Caco-2 (cell line): ENCODE measurements around the gene EPHB1. TPM values are rescaled to one million over a fixed set of nuclear protein-coding genes. Genes with fewer than 3 reads are reported as not detected.
"Not testable (repeated sequence)": the region's sequence is repeated elsewhere in the genome, so short reads cannot be mapped to it uniquely, and the experiment has no call there.

ENCODE experiments used
- BruUV-seq: library from RNA; stranded (reverse); fragments of 400-500 nt; replicated peaks from 2 replicates; lab custom pipeline; 2021; lab: Mats Ljungman, UMichigan
- CTCF ChIA-PET: fragments of 300-600 bp; sonication (Branson Sonifier 250); formaldehyde crosslinking; loops from one replicate; lab custom pipeline; 2022; ENCODE audit warnings: antibody characterized with exemption; lab: Charles Lee
- POLR2A ChIA-PET: fragments of 300-600 bp; sonication (Branson Sonifier 250); formaldehyde crosslinking; loops from one replicate; lab custom pipeline; 2022; ENCODE audit warnings: antibody characterized with exemption; lab: Charles Lee
- DNase-seq, 2 experiments: peaks; one replicate each; pipeline versions ENCODE4 v3.0.0 to v3.0.0-alpha.2; 2020 to 2022
- H3K27me3 ChIP-seq: replicated peaks from 2 replicates; pipeline ENCODE4 v1.6.0; 2011; ENCODE audit warnings: low read length; ENCODE audit not compliant: control insufficient read depth, insufficient read depth
- H3K36me3 ChIP-seq: 2 replicates; pipeline ENCODE4 v1.5.1; 2011; ENCODE audit warnings: low read length; ENCODE audit not compliant: control insufficient read depth, insufficient read depth
- H3K4me1 ChIP-seq: fragments of 250-450 bp; sonication (Bioruptor Pico); 2 replicates; pipeline ENCODE4 v1.5.1; 2020; ENCODE audit warnings: mild to moderate bottlenecking
- H3K4me3 ChIP-seq: 2 replicates; pipeline ENCODE4 v1.5.1; 2011; ENCODE audit warnings: low read depth, mild to moderate bottlenecking, control low read depth, low read length
- H3K9me3 ChIP-seq: fragments of 250-450 bp; sonication (Bioruptor Pico); 2 replicates; pipeline ENCODE4 v1.5.1; 2020; ENCODE audit warnings: mild to moderate bottlenecking, moderate library complexity
- H3K27ac Mint-ChIP-seq: one replicate; pipeline ENCODE4 v1.8.0; 2022; ENCODE audit warnings: mixed read lengths; ENCODE audit not compliant: unreplicated experiment
- H3K27me3 Mint-ChIP-seq: one replicate; pipeline ENCODE4 v1.8.0; 2022; ENCODE audit warnings: mixed read lengths; ENCODE audit not compliant: insufficient read depth, unreplicated experiment
- H3K36me3 Mint-ChIP-seq: one replicate; pipeline ENCODE4 v1.8.0; 2022; ENCODE audit warnings: mild to moderate bottlenecking, mixed read lengths; ENCODE audit not compliant: insufficient read depth, unreplicated experiment
- H3K4me1 Mint-ChIP-seq: one replicate; pipeline ENCODE4 v1.8.0; 2022; ENCODE audit warnings: low read depth, mixed read lengths; ENCODE audit not compliant: unreplicated experiment
- H3K4me3 Mint-ChIP-seq: one replicate; pipeline ENCODE4 v1.8.0; 2022; ENCODE audit warnings: mild to moderate bottlenecking, moderate library complexity, mixed read lengths; ENCODE audit not compliant: unreplicated experiment
- H3K9me3 Mint-ChIP-seq: one replicate; pipeline ENCODE4 v1.8.0; 2022; ENCODE audit warnings: mixed read lengths; ENCODE audit not compliant: unreplicated experiment
- CTCF ChIP-seq, 2 experiments: fragments of 200-600 bp in 1 of 2; IDR thresholded peaks; 1 replicate in 1 of 2; 2 replicates in 1 of 2; pipeline versions ENCODE4 v1.5.1 to v1.8.0; 2011 to 2022; ENCODE audit warnings: antibody characterized with exemption in 1 of 2, control low read depth in 1 of 2, inconsistent platforms in 1 of 2, low read depth in 1 of 2, low read length in 1 of 2, mild to moderate bottlenecking in 1 of 2, moderate library complexity in 1 of 2; ENCODE audit not compliant: insufficient read depth in 1 of 2, severe bottlenecking in 1 of 2, unreplicated experiment in 1 of 2
- intact Hi-C: fragments of 100-400 bp; cut with micrococcal nuclease; formaldehyde crosslinking; loops from one replicate; pipeline ENCODE4 v1.10.0; 2022; ENCODE audit not compliant: unreplicated experiment
- total RNA-seq: library from RNA; stranded (reverse); gene quantifications from 2 replicates; pipeline ENCODE4 v1.2.3, GENCODE V29; 2022

The EPHB1 gene
- total RNA-seq, 1 experiment from 2014 or later: 2.3 TPM

GRCh38 chr3:134998855-134999254, 203.8 kb downstream of the EPHB1 start:
- H3K27me3 Mint-ChIP-seq: peaks cover 24% of the 10 kb centered on the region

GRCh38 chr3:135000465-135000864, 205.4 kb downstream of the EPHB1 start:
- ChIA-PET CTCF (no interaction called here), POLR2A (no interaction called here)
- Mint-ChIP-seq H3K9me3 (no peaks in the 10 kb centered on the region), H3K27ac (no peak overlapping the region), H3K4me3 (no peak overlapping the region), H3K27me3 (peaks cover 24% of the 10 kb centered on the region), H3K36me3 (no peaks in the 10 kb centered on the region), H3K4me1 (no peaks in the 10 kb centered on the region)
- intact Hi-C loops: no loop called here
- BruUV-seq: no TSS peak
- no peak for TF ChIP-seq CTCF (IDR thresholded peaks at IDR 0.05; ENCODE audit: insufficient read depth in 1 of 2, low read depth in 1 of 2, low read length in 1 of 2, severe bottlenecking in 1 of 2, unreplicated experiment in 1 of 2)
- no peak overlapping the region for H3K4me3 ChIP-seq
- H3K4me1 ChIP-seq: no peaks in the 10 kb centered on the region
- H3K27me3 ChIP-seq: no peaks in the 10 kb centered on the region
- no peaks in the 10 kb centered on the region for H3K9me3 ChIP-seq
- DNase-seq: no peak
- no peaks in the 10 kb centered on the region for H3K36me3 ChIP-seq

More at GRCh38 chr3:134998855-134999254, 203.8 kb downstream of the EPHB1 start:
- CTCF ChIA-PET: no interaction called here
- DNase-seq: no peak
- no peaks in the 10 kb centered on the region for H3K36me3 ChIP-seq
- no peak for TF ChIP-seq CTCF (IDR thresholded peaks at IDR 0.05; ENCODE audit: insufficient read depth in 1 of 2, low read depth in 1 of 2, low read length in 1 of 2, severe bottlenecking in 1 of 2, unreplicated experiment in 1 of 2)
- no peaks in the 10 kb centered on the region for H3K9me3 ChIP-seq
- no peaks in the 10 kb centered on the region for H3K9me3 Mint-ChIP-seq
- POLR2A ChIA-PET: no interaction called here
- H3K27me3 ChIP-seq: no peaks in the 10 kb centered on the region
- no peaks in the 10 kb centered on the region for H3K4me1 ChIP-seq
- H3K27ac Mint-ChIP-seq: no peak overlapping the region
- BruUV-seq: no TSS peak
- no peak overlapping the region for H3K4me3 ChIP-seq
- no peaks in the 10 kb centered on the region for H3K36me3 Mint-ChIP-seq
- no peaks in the 10 kb centered on the region for H3K4me1 Mint-ChIP-seq
- no peak overlapping the region for H3K4me3 Mint-ChIP-seq
- intact Hi-C loops: no loop called here

GRCh38 chr3:135005616-135006015, 210.6 kb downstream of the EPHB1 start:
- H3K36me3 ChIP-seq, BruUV-seq, H3K27ac Mint-ChIP-seq, H3K9me3 ChIP-seq, POLR2A ChIA-PET, H3K36me3 Mint-ChIP-seq, DNase-seq, intact Hi-C loops, H3K4me3 ChIP-seq, H3K9me3 Mint-ChIP-seq, H3K4me1 Mint-ChIP-seq, H3K4me1 ChIP-seq, H3K27me3 ChIP-seq, CTCF ChIA-PET, H3K4me3 Mint-ChIP-seq: not testable (repeated sequence)
- H3K27me3 Mint-ChIP-seq: peaks cover 11% of the 10 kb centered on the region

- no peaks in the 10 kb centered on the region for H3K4me1 ChIP-seq
- no peaks in the 10 kb centered on the region for H3K36me3 Mint-ChIP-seq
- BruUV-seq: no TSS peak
- intact Hi-C loops: no loop called here
- H3K9me3 ChIP-seq: no peaks in the 10 kb centered on the region
- no peak overlapping the region for H3K4me3 Mint-ChIP-seq
- CTCF ChIA-PET: no interaction called here
- no peak for TF ChIP-seq CTCF (IDR thresholded peaks at IDR 0.05; ENCODE audit: insufficient read depth in 1 of 2, low read depth in 1 of 2, low read length in 1 of 2, severe bottlenecking in 1 of 2, unreplicated experiment in 1 of 2)
- H3K4me1 Mint-ChIP-seq: no peaks in the 10 kb centered on the region
- peaks cover 4% of the 10 kb centered on the region for H3K27me3 Mint-ChIP-seq
- H3K27me3 ChIP-seq: no peaks in the 10 kb centered on the region
- H3K36me3 ChIP-seq: no peaks in the 10 kb centered on the region
- no peak overlapping the region for H3K4me3 ChIP-seq
- POLR2A ChIA-PET: no interaction called here
- no peak overlapping the region for H3K27ac Mint-ChIP-seq
- no peak for DNase-seq
- no peaks in the 10 kb centered on the region for H3K9me3 Mint-ChIP-seq
Measured at GRCh38 chr3:135007607-135008006, 212.5 kb downstream of the EPHB1 start.
